Fibroblast of lung (primary cell): ENCODE data around the gene SPAG8. TPM values are rescaled to one million over a fixed set of nuclear protein-coding genes. Genes with fewer than 3 reads are reported as not detected.
A peak's percentile ranks its signal among the peaks of the same experiment; 100 is the strongest.

Experiments
- DNase-seq, 2 donors: peaks; one replicate each; pipeline versions ENCODE4 v3.0.0 to v3.0.0-alpha.2; 2010; ENCODE audit warnings: low read depth in 2 of 2
- H2AFZ ChIP-seq: 2 replicates; pipeline ENCODE4 v1.5.1; 2012; ENCODE audit warnings: low read length, control low read depth, inconsistent platforms
- H3K27ac ChIP-seq: 2 replicates; pipeline ENCODE4 v1.5.1; 2011; ENCODE audit warnings: low read length, control low read depth; ENCODE audit not compliant: insufficient read depth
- H3K27me3 ChIP-seq: 2 replicates; pipeline ENCODE4 v1.5.1; 2011; ENCODE audit warnings: mild to moderate bottlenecking, low read length; ENCODE audit not compliant: control insufficient read depth, insufficient read depth
- H3K36me3 ChIP-seq: 2 replicates; pipeline ENCODE4 v1.5.1; 2011; ENCODE audit warnings: low read length; ENCODE audit not compliant: control insufficient read depth, insufficient read depth
- H3K4me1 ChIP-seq: 2 replicates; pipeline ENCODE4 v1.5.1; 2011; ENCODE audit warnings: low read length; ENCODE audit not compliant: control insufficient read depth, insufficient read depth; ENCODE audit errors: extremely low read depth
- H3K4me2 ChIP-seq: 2 replicates; pipeline ENCODE4 v1.5.1; 2011; ENCODE audit warnings: low read length, control low read depth; ENCODE audit not compliant: insufficient read depth; ENCODE audit errors: extremely low read depth
- H3K4me3 ChIP-seq, 4 experiments: fragments of 200-600 bp in 1 of 4; sonication (generic) in 1 of 4; replicated peaks in 1 of 4; 2 replicates each; pipeline ENCODE4 v1.5.1; 2011 to 2016; ENCODE audit warnings: low read length in 4 of 4, low read depth in 3 of 4, mild to moderate bottlenecking in 3 of 4, control low read depth in 2 of 4, inconsistent platforms in 1 of 4, mixed read lengths in 1 of 4; ENCODE audit not compliant: insufficient read depth in 1 of 4; ENCODE audit errors: control extremely low read depth in 1 of 4
- H3K79me2 ChIP-seq: 2 replicates; pipeline ENCODE4 v1.5.1; 2012; ENCODE audit warnings: mild to moderate bottlenecking, low read length, inconsistent platforms; ENCODE audit not compliant: control insufficient read depth, insufficient read depth
- H3K9ac ChIP-seq: 2 replicates; pipeline ENCODE4 v1.5.1; 2011; ENCODE audit warnings: mild to moderate bottlenecking, low read length, control low read depth; ENCODE audit not compliant: insufficient read depth
- H3K9me3 ChIP-seq: 2 replicates; pipeline ENCODE4 v1.5.1; 2012; ENCODE audit warnings: low read depth, low read length; ENCODE audit not compliant: control insufficient read depth, insufficient read depth
- H4K20me1 ChIP-seq: 2 replicates; pipeline ENCODE4 v1.5.1; 2011; ENCODE audit warnings: low read length; ENCODE audit not compliant: control insufficient read depth, insufficient read depth; ENCODE audit errors: extremely low read depth
- CTCF ChIP-seq, 2 donors: IDR thresholded peaks in 1 of 2; conservative IDR thresholded peaks in 1 of 2; 1 replicate in 1 of 2; 2 replicates in 1 of 2; pipeline ENCODE4 v1.5.1; 2011 to 2012; ENCODE audit warnings: low read length in 2 of 2, control low read depth in 1 of 2, inconsistent platforms in 1 of 2, low read depth in 1 of 2, mild to moderate bottlenecking in 1 of 2
- EZH2 ChIP-seq: IDR thresholded peaks from 2 replicates; pipeline ENCODE4 v1.5.1; 2012; ENCODE audit warnings: low read length, control low read depth, mild to moderate bottlenecking; ENCODE audit errors: missing control alignments
- polyA plus RNA-seq, 2 donors: library from polyadenylated mRNA; depleted of rRNA in 1 of 2; stranded (reverse) in 1 of 2; unstranded in 1 of 2; fragments of >200 nt; gene quantifications; 2 replicates each; pipeline ENCODE4 v1.2.1, GENCODE V29; 2011 to 2012; ENCODE audit warnings: missing spikeins in 1 of 2
- total RNA-seq: library from RNA; depleted of rRNA; stranded (reverse); fragments of >200 nt; gene quantifications from 2 replicates; pipeline ENCODE4 v1.2.1, GENCODE V29; 2014

The SPAG8 gene
- total and polyA plus RNA-seq, 2 donors (not counting 1 experiment from before 2014, with no cell fraction given): 0.64 to 1.3 TPM

GRCh38 chr9:35793461-35793860 lies 18.6 kb downstream of the SPAG8 start:
- DNase-seq: no peak
- Histone ChIP-seq H3K27ac (no peak overlapping the region), H3K27me3 (no peaks in the 10 kb centered on the region), H3K9ac (no peak overlapping the region), H3K9me3 (no peaks in the 10 kb centered on the region), H3K36me3 (no peaks in the 10 kb centered on the region), H3K4me1 (peaks cover 14% of the 10 kb centered on the region), H3K79me2 (peaks cover 4% of the 10 kb centered on the region), H2AFZ (no peak overlapping the region), H4K20me1 (no peaks in the 10 kb centered on the region), H3K4me2 (peak overlapping the region; percentile 86), H3K4me3 (peak overlapping the region; percentile 22 to 65 (median 42))
- TF ChIP-seq EZH2 (no peak), CTCF (conservative IDR thresholded peaks at IDR 0.05 in 1 of 2, IDR thresholded peaks at IDR 0.05 in 1 of 2; ENCODE audit: low read depth in 1 of 2, low read length in 2 of 2) (no peak)

GRCh38 chr9:35792826-35793225 lies 19.2 kb downstream of the SPAG8 start:
- Histone ChIP-seq H2AFZ (no peak overlapping the region), H3K4me2 (peak overlapping the region; percentile 86), H3K4me3 (peak overlapping the region; percentile 22 to 65 (median 42)), H3K79me2 (peaks cover 4% of the 10 kb centered on the region), H3K4me1 (peaks cover 14% of the 10 kb centered on the region), H3K36me3 (no peaks in the 10 kb centered on the region), H3K27me3 (no peaks in the 10 kb centered on the region), H3K9me3 (no peaks in the 10 kb centered on the region), H3K27ac (no peak overlapping the region), H4K20me1 (no peaks in the 10 kb centered on the region), H3K9ac (no peak overlapping the region)
- DNase-seq: no peak
- TF ChIP-seq CTCF (conservative IDR thresholded peaks at IDR 0.05 in 1 of 2, IDR thresholded peaks at IDR 0.05 in 1 of 2; ENCODE audit: low read depth in 1 of 2, low read length in 2 of 2): no peak
- no peak for TF ChIP-seq EZH2

- no peak for DNase-seq
- no peak overlapping the region for H2AFZ ChIP-seq
These were observed 19.8 kb downstream of the SPAG8 start for GRCh38 chr9:35792024-35792813.

More at GRCh38 chr9:35792024-35792813, 19.8 kb downstream of the SPAG8 start:
- Histone ChIP-seq H4K20me1 (no peaks in the 10 kb centered on the region), H3K36me3 (no peaks in the 10 kb centered on the region), H3K4me2 (peak overlapping the region; percentile 86), H3K4me3 (peak overlapping the region in 3 of 4 experiments; percentile 50 to 65 (median 59)), H3K4me1 (peaks cover 14% of the 10 kb centered on the region), H3K9ac (peak overlapping the region; percentile 68), H3K27ac (peak overlapping the region; percentile 63), H3K9me3 (no peaks in the 10 kb centered on the region), H3K27me3 (no peaks in the 10 kb centered on the region), H3K79me2 (peaks cover 4% of the 10 kb centered on the region)
- TF ChIP-seq CTCF (conservative IDR thresholded peaks at IDR 0.05 in 1 of 2, IDR thresholded peaks at IDR 0.05 in 1 of 2; ENCODE audit: low read depth in 1 of 2, low read length in 2 of 2) (no peak), EZH2 (no peak)
